LNCaP clone FGC (cell line): ENCODE measurements around the gene CDV3.

Experiments
- DNase-seq: peaks from one replicate; pipeline ENCODE4 v3.0.0-alpha.2; 2011; ENCODE audit warnings: low read depth
- H3K4me3 ChIP-seq: 2 replicates; pipeline ENCODE4 v1.5.1; 2011; ENCODE audit warnings: mild to moderate bottlenecking, low read depth, low read length, control low read depth
- CTCF ChIP-seq: IDR thresholded peaks from 2 replicates; pipeline ENCODE4 v1.5.1; 2012; ENCODE audit warnings: mild to moderate bottlenecking; ENCODE audit not compliant: control insufficient read depth, insufficient read depth; ENCODE audit errors: extremely low read depth

Gene CDV3

GRCh38 chr3:133620066-133620784 is 46.7 kb downstream of the CDV3 start:
- no peak overlapping the region for H3K4me3 ChIP-seq
- TF ChIP-seq CTCF: no peak
- DNase-seq: no peak

GRCh38 chr3:133627789-133628188 is 54.3 kb downstream of the CDV3 start:
- no peak for DNase-seq
- H3K4me3 ChIP-seq: no peak overlapping the region
- no peak for TF ChIP-seq CTCF

- TF ChIP-seq CTCF: no peak
- no peak overlapping the region for H3K4me3 ChIP-seq
- no peak for DNase-seq
These were observed 55.7 kb downstream of the CDV3 start for GRCh38 chr3:133629146-133629545.

GRCh38 chr3:133633439-133633838 is 60.0 kb downstream of the CDV3 start:
- no peak overlapping the region for H3K4me3 ChIP-seq
- no peak for TF ChIP-seq CTCF
- no peak for DNase-seq
